K562 (cell line): ENCODE data around the gene FAM43B. TPM values are rescaled to one million over a fixed set of nuclear protein-coding genes. Genes with fewer than 3 reads are reported as not detected.

Experiments used
- BRF2 ChIP-seq: IDR thresholded peaks from 3 replicates; pipeline ENCODE4 v1.6.1; 2011; ENCODE audit warnings: borderline replicate concordance, mild to moderate bottlenecking; ENCODE audit not compliant: insufficient read length, insufficient read depth
- CBFA2T3 ChIP-seq: fragments of 450-650 bp; IDR thresholded peaks from 2 replicates; pipeline ENCODE4 v1.6.1; 2017
- DEAF1 ChIP-seq: fragments of 450-650 bp; formaldehyde crosslinking; IDR thresholded peaks from 2 replicates; pipeline ENCODE4 v1.4.0; 2020; ENCODE audit warnings: mild to moderate bottlenecking, moderate library complexity
- E2F6 ChIP-seq, 2 experiments: IDR thresholded peaks; 2 replicates each; pipeline ENCODE4 v1.6.1; 2011; ENCODE audit warnings: borderline replicate concordance in 1 of 2, control low read depth in 1 of 2, low read depth in 1 of 2, low read length in 1 of 2, mild to moderate bottlenecking in 1 of 2, mixed read lengths in 1 of 2, moderate library complexity in 1 of 2; ENCODE audit not compliant: insufficient read depth in 1 of 2, insufficient read length in 1 of 2, poor library complexity in 1 of 2, severe bottlenecking in 1 of 2; ENCODE audit errors: extremely low read depth in 1 of 2
- EP300 ChIP-seq: IDR thresholded peaks from 2 replicates; pipeline ENCODE4 v1.6.1; 2012; ENCODE audit warnings: low read length, improper control_type of control experiment
- NELFE ChIP-seq: IDR thresholded peaks from 2 replicates; pipeline ENCODE4 v1.6.1; 2011; ENCODE audit warnings: mild to moderate bottlenecking; ENCODE audit not compliant: insufficient read depth, insufficient read length
- NR4A1 ChIP-seq, 2 experiments: fragments of 250-450 bp in 1 of 2; fragments of 450-650 bp in 1 of 2; sonication (Bioruptor Pico) in 1 of 2; IDR thresholded peaks; 2 replicates each; pipeline versions ENCODE4 v1.4.0 to v1.6.1; 2016 to 2020; ENCODE audit warnings: mild to moderate bottlenecking in 2 of 2, missing compliant biosample characterization in 1 of 2, missing genetic modification characterization in 1 of 2, moderate library complexity in 1 of 2
- PBX2 ChIP-seq, 2 experiments: IDR thresholded peaks in 1 of 2; conservative IDR thresholded peaks in 1 of 2; 2 replicates each; pipeline ENCODE4 v1.6.1; 2016; ENCODE audit warnings: low read depth in 2 of 2, mild to moderate bottlenecking in 1 of 2, missing compliant biosample characterization in 1 of 2, missing genetic modification characterization in 1 of 2, moderate library complexity in 1 of 2
- TFAP4 ChIP-seq: sonication (generic); formaldehyde crosslinking; IDR thresholded peaks from 2 replicates; pipeline ENCODE4 v1.8.0; 2022; ENCODE audit warnings: missing genetic modification reagents, mild to moderate bottlenecking, moderate library complexity, borderline replicate concordance
- THAP7 ChIP-seq: fragments of 250-450 bp; sonication (Bioruptor Pico); IDR thresholded peaks from 2 replicates; pipeline ENCODE4 v1.5.0; 2021
- ZBED1 ChIP-seq: IDR thresholded peaks from 2 replicates; pipeline ENCODE4 v1.6.1; 2014
- ZBTB33 ChIP-seq: sonication (generic); formaldehyde crosslinking; IDR thresholded peaks from 2 replicates; pipeline ENCODE4 v1.8.1; 2023; ENCODE audit warnings: mild to moderate bottlenecking, missing genetic modification reagents
- ZBTB8A ChIP-seq: fragments of 450-650 bp; IDR thresholded peaks from 2 replicates; pipeline ENCODE4 v1.6.1; 2018; ENCODE audit warnings: mild to moderate bottlenecking, moderate library complexity; ENCODE audit not compliant: partially characterized antibody
- ZC3H11A ChIP-seq: IDR thresholded peaks from 2 replicates; pipeline ENCODE4 v1.6.1; 2012; ENCODE audit warnings: low read depth, low read length, improper control_type of control experiment
- polyA plus RNA-seq, 8 experiments: library from polyadenylated mRNA; depleted of rRNA in 4 of 8; stranded (reverse) in 5 of 8; unstranded in 3 of 8; fragments of >200 nt; fragmentation: Nextera tagmentation in 2 of 8; fragmentation: Illumina TruSeq in 1 of 8; extraction: Ambion mirVana in 2 of 8; extraction: Trizol in 1 of 8; gene quantifications; 2 replicates each; pipeline versions ENCODE4 v1.2.1 to v1.2.3, GENCODE V29; 2011 to 2014; ENCODE audit warnings: inconsistent platforms in 1 of 8, missing spikeins in 1 of 8
- total RNA-seq, 7 experiments: library from RNA; depleted of rRNA in 6 of 7; stranded (reverse); fragments of >200 nt in 6 of 7; fragmentation: Illumina TruSeq in 2 of 7; extraction: Trizol in 2 of 7; gene quantifications; 2 replicates each; pipeline versions ENCODE4 v1.2.1 to v1.2.3, GENCODE V29; 2011 to 2021; ENCODE audit warnings: low replicate concordance in 1 of 7

FAM43B gene
- total and polyA plus RNA-seq, 9 of the 15 experiments (the other 6 are each of a cell fraction or from before 2014, with no cell fraction given), result not detected

GRCh38 chr1:20574686-20575540 is 22.5 kb downstream of the FAM43B start (continued):
- no peak for TF ChIP-seq NR4A1 (CRISPR knock-in tag; IDR thresholded peaks at IDR 0.05)
- TF ChIP-seq NR4A1 (tag; IDR thresholded peaks at IDR 0.05), result no peak
- no peak for TF ChIP-seq THAP7 (CRISPR knock-in tag)
- TF ChIP-seq TFAP4 (CRISPR knock-in tag), result peak; percentile 70
- no peak for TF ChIP-seq E2F6 (IDR thresholded peaks at IDR 0.05; ENCODE audit: borderline replicate concordance in 1 of 2, extremely low read depth in 1 of 2, insufficient read depth in 1 of 2, insufficient read length in 1 of 2, low read depth in 1 of 2, low read length in 1 of 2, poor library complexity in 1 of 2, severe bottlenecking in 1 of 2)
- TF ChIP-seq CBFA2T3, result no peak
- no peak for TF ChIP-seq PBX2 (CRISPR knock-in tag; IDR thresholded peaks at IDR 0.05; ENCODE audit: low read depth)
- peak; percentile 57; the same call in 1 of the 2 replicates for TF ChIP-seq PBX2 (tag; conservative IDR thresholded peaks at IDR 0.05; ENCODE audit: low read depth)
- no peak for TF ChIP-seq NELFE
- TF ChIP-seq EP300, result no peak
- no peak for TF ChIP-seq ZBED1
- TF ChIP-seq ZBTB33, result no peak
- TF ChIP-seq ZC3H11A, result peak; percentile 79; the same call in 1 of the 2 replicates
- no peak for TF ChIP-seq ZBTB8A
- peak; percentile 63 for TF ChIP-seq DEAF1 (CRISPR knock-in tag)
- no peak for TF ChIP-seq BRF2
